IPS-18a (cell line): ENCODE data around the gene MGRN1.
A peak's percentile ranks its signal among the peaks of the same experiment; 100 is the strongest.
"Not testable (repeated sequence)": the region's sequence is repeated elsewhere in the genome, so short reads cannot be mapped to it uniquely, and the experiment has no call there.

Experiments used
- H3K27ac ChIP-seq: one replicate; pipeline ENCODE4 v1.5.1; 2013; ENCODE audit warnings: low read length
- H3K27me3 ChIP-seq: one replicate; pipeline ENCODE4 v1.6.1; 2013; ENCODE audit warnings: mild to moderate bottlenecking, low read length; ENCODE audit not compliant: control insufficient read depth, insufficient read depth
- H3K36me3 ChIP-seq: one replicate; pipeline ENCODE4 v1.6.1; 2013; ENCODE audit warnings: low read depth, low read length; ENCODE audit not compliant: control insufficient read depth
- H3K4me1 ChIP-seq: one replicate; pipeline ENCODE4 v1.6.1; 2013; ENCODE audit warnings: low read depth, low read length; ENCODE audit not compliant: control insufficient read depth
- H3K4me3 ChIP-seq: one replicate; pipeline ENCODE4 v1.5.1; 2013; ENCODE audit warnings: low read length
- H3K9ac ChIP-seq: one replicate; pipeline ENCODE4 v1.6.1; 2013; ENCODE audit warnings: mild to moderate bottlenecking, low read length, moderate library complexity
- H3K9me3 ChIP-seq: one replicate; pipeline ENCODE4 v1.6.1; 2013; ENCODE audit warnings: low read depth, low read length; ENCODE audit not compliant: control insufficient read depth

The MGRN1 gene

DNA sequence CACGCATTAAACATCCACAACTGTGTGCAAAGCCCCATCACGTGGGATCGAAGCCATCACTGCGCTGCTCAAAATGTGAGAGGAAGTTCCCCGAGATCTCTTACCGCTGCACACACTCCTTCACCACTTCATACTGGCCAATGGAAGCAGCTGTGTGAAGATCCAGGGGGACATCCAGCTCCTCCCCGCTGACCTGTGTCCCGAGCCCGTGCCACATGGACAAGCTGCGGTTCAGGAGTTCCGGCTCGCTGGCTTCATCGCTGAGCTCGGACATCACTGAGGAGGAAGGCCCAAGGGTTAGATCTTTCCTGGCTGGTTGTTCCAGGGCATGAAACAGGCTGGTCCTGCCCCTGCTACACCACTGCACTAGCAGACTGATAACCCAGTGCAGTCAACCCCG lies 105.2 kb downstream of the MGRN1 start:
- Histone ChIP-seq H3K27ac (no peak overlapping the region), H3K36me3 (peaks cover 27% of the 10 kb centered on the region), H3K27me3 (no peaks in the 10 kb centered on the region), H3K4me3 (no peak overlapping the region), H3K9ac (no peak overlapping the region), H3K9me3 (no peaks in the 10 kb centered on the region), H3K4me1 (no peaks in the 10 kb centered on the region)

DNA sequence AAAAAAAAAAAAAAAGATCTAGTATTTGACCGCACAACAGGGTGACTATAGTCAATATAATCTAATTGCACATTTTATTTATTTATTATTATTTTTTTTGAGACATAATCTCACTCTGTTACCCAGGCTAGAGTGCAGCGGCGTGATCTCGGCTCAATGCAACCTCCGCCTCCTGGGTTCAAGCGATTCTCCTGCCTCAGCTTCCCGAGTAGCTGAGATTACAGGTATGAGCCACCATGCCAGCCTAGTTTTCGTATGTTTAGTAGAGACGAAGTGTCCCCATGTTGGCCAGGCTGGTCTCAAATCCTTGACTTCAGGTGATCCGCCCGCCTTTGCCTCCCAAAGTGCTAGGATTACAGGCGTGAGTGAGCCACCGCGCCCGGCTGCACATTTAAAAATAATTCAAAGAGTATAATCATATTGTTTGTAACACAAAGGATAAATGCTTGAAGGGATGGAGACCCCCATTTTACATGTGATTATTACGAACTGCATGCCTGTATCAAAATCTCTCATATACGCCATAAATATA lies 108.7 kb downstream of the MGRN1 start:
- H3K9me3 ChIP-seq = no peaks in the 10 kb centered on the region
- H3K36me3 ChIP-seq = peaks cover 12% of the 10 kb centered on the region
- no peaks in the 10 kb centered on the region for H3K27me3 ChIP-seq
- H3K27ac ChIP-seq = no peak overlapping the region
- peaks cover 3% of the 10 kb centered on the region for H3K4me1 ChIP-seq
- H3K9ac ChIP-seq = peak overlapping the region; percentile 76
- peak overlapping the region; percentile 97 for H3K4me3 ChIP-seq

DNA sequence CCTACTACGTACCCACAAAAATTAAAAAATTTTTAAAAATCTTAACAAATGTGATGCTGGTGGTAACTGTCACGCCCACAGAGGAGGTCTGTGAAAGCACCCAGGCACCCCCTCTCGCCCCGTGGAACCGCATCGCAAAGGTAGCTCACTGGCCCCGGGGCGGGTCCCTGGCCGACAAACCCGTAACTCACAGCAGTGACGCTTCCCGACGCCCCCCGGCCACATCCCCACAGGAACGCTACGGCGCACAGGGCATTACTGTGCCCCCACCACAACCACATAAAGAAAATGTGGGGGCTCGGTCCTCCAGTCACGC lies 109.1 kb downstream of the MGRN1 start:
- H3K27ac ChIP-seq = no peak overlapping the region
- H3K27me3 ChIP-seq = no peaks in the 10 kb centered on the region
- H3K4me3 ChIP-seq = peak overlapping the region; percentile 97
- peak overlapping the region; percentile 76 for H3K9ac ChIP-seq
- no peaks in the 10 kb centered on the region for H3K9me3 ChIP-seq
- H3K36me3 ChIP-seq = peaks cover 12% of the 10 kb centered on the region
- H3K4me1 ChIP-seq = peaks cover 3% of the 10 kb centered on the region

DNA sequence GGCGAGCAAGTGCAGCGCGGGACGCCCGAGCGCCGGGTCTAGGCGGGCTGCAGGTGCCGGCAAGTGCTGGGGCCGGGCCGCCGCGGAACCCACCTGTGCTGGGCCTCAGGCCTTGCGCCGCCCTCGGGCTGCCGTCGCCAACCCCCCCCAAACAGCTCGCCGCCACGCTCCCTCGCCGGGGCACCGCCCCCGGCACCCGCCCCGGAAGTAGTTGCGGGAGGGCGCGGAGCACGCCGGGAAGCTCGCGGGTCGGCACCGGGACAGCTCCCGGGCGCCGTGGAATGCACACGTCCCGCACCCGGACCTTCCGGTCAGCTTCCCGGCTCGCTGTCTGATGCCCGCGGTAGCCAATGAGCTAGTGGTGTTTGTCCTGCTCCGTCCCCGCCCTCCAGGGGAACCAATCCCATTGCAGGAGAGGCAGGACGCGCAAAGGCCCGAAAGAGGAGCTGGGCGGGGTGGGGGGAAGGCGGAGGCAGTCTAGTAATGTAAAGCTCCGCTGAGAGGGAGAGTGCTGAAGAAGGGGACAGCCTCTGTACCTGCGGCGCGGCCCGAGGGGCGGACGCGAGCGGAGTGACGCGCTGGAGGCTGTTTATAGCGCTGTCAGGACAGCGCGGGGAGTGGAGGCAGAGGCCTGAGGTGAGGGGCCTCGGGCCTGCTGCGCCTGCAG lies 109.6 kb downstream of the MGRN1 start, which contains the start of the genes ANKS3 and DNAAF8:
ANKS3 (minus strand) TSS at position 209 of the 667 bp plus-strand sequence. CDS start 4,122 bp downstream, outside the sequence.
DNAAF8 (plus strand) TSS at position 475 of the 667 bp plus-strand sequence. CDS start 1,978 bp downstream, outside the sequence.
- H3K27ac ChIP-seq = no peak within 1 kb of the TSS

DNA sequence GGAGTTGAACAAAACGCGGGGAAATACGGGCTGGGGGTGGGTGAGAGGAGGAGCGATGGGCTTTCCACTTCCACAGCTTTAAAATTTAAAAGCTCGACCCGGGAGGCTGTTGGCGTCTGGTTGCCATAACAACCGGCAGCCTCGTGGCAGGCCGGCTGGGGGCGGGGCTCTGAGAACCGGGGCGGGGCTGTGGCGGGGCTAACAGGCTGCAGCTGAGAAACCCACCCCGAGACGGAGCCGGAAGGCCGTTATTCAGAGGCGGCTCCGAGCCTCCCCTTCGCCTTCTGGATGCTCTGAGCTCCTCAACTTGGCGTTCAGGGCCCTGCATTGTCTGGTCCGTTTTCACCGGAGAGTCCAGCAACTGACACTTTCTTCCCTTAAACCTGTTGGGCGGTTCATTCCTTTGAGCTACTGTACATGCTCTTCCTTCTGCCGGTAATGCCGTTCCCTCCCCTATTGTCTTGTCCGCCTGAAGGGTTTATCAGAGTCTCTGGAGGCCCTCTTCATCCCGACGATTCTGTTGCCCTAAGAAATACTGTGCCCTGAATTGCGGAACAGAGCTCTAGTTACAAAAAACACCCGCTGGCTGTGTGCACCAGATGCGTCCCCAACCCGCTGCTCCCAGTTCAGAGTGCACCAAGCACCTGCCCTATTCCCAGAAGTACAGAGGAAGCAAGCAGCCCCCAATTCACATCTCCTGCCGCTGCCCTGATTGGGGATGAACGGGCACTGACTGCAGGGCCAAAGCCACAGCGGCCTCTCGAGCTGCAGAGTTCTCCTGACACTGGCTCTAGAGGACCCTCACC lies 110.3 kb downstream of the MGRN1 start:
- Histone ChIP-seq H3K27ac (no peak overlapping the region), H3K9ac (peak overlapping the region; percentile 76), H3K27me3 (no peaks in the 10 kb centered on the region), H3K4me1 (peaks cover 3% of the 10 kb centered on the region), H3K36me3 (peaks cover 7% of the 10 kb centered on the region), H3K9me3 (no peaks in the 10 kb centered on the region), H3K4me3 (peak overlapping the region; percentile 97)

More for the DNA sequence above, 109.6 kb downstream of the MGRN1 start, which contains the start of the genes ANKS3 and DNAAF8:
- peaks cover 12% of the 10 kb centered on the region for H3K36me3 ChIP-seq
- no peaks in the 10 kb centered on the region for H3K9me3 ChIP-seq
- H3K27me3 ChIP-seq = no peaks in the 10 kb centered on the region
- peaks cover 3% of the 10 kb centered on the region for H3K4me1 ChIP-seq
- peak within 1 kb of the TSS; percentile 76 for H3K9ac ChIP-seq
- peak within 1 kb of the TSS; percentile 97 for H3K4me3 ChIP-seq

DNA sequence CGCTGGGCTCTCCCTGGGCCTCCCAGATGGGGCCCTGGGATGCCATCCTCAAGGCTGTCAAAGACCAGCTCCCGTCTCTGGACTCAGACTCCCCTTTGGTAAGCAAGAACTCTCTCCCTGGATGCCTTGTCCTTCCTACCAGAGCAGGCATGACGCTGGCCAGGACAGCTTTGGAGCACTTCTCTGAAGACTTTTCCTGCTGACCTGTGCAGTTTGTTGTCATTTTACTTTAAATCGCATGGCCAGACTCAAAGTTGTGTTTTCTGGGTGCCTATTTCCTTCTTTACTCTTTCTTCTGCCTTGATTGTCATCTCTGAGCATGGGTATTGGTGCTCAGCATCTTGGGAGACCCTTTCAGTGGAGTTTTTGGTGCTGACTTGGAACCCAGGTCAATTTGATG lies 111.9 kb downstream of the MGRN1 start:
- Histone ChIP-seq H3K4me1 (peaks cover 3% of the 10 kb centered on the region), H3K27ac (no peak overlapping the region), H3K9me3 (no peaks in the 10 kb centered on the region), H3K4me3 (no peak overlapping the region), H3K9ac (no peak overlapping the region), H3K27me3 (no peaks in the 10 kb centered on the region), H3K36me3 (no peaks in the 10 kb centered on the region)

DNA sequence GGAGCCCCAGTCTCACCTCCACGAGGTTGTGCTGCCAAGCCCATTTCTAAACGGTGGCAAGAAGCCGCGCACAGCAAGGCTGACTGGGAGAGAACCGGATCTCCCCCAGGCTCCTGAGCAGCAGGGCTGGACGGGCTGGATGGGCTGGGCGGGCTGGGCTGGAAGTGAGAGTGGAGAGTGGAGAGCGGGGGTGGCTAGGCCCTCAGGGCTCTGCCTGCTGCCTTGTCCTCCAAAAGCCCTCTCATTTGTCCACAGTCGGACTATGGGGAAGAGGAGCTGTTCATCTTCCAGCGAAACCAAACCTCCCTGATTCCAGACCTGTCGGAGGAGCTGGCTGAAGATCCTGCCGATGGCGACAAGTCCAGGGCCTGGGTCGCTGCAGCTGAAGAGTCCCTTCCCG lies 112.9 kb downstream of the MGRN1 start:
- Histone ChIP-seq H3K9ac (no peak overlapping the region), H3K27ac (no peak overlapping the region), H3K9me3 (no peaks in the 10 kb centered on the region)

DNA sequence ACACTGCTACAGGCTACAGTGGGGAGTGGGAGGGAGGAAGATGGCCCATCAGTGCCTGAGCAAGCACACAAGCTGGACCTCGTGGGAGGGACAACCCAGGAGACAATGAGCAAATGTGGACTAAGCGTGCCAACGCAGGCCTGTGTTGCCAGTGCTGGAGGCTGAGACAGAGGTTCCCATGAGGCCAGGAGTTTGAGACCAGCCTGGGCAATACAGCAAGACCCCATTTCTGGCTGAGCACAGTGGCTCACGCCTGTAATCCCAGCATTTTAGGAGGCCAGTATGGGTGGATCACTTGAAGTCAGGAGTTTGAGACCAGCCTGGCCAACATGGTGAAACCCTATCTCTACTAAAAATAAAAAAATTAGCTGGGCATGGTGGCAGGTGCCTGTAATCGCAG lies 113.7 kb downstream of the MGRN1 start:
- not testable (repeated sequence) for H3K27ac ChIP-seq, H3K36me3 ChIP-seq, H3K4me1 ChIP-seq, H3K9ac ChIP-seq, H3K27me3 ChIP-seq, H3K9me3 ChIP-seq, H3K4me3 ChIP-seq

More for the DNA sequence above, 112.9 kb downstream of the MGRN1 start:
- H3K27me3 ChIP-seq = no peaks in the 10 kb centered on the region
- H3K4me3 ChIP-seq = no peak overlapping the region
- H3K36me3 ChIP-seq = no peaks in the 10 kb centered on the region
- H3K4me1 ChIP-seq = peaks cover 3% of the 10 kb centered on the region
